Common myeloid progenitor, CD34-positive (primary cell): Measurements from ENCODE around the gene FREM3.

Source experiments
- CTCF ChIA-PET: fragments of 350-600 bp; sonication (Branson Sonifier 250); formaldehyde crosslinking; loops from one replicate; lab custom pipeline; 2021; ENCODE audit warnings: antibody characterized with exemption; lab: Charles Lee
- POLR2A ChIA-PET: fragments of 350-600 bp; sonication (Branson Sonifier 250); formaldehyde crosslinking; loops from one replicate; lab custom pipeline; 2021; ENCODE audit warnings: antibody characterized with exemption; lab: Charles Lee
- DNase-seq, 3 donors: peaks; one replicate each; pipeline versions ENCODE4 v3.0.0 to v3.0.0-alpha.2; 2013
- H3K27ac ChIP-seq, 2 experiments: 1 replicate in 1 of 2; 2 replicates in 1 of 2; pipeline ENCODE4 v1.7.0; 2013; ENCODE audit warnings: inconsistent platforms in 2 of 2, low read length in 2 of 2, mild to moderate bottlenecking in 2 of 2, low read depth in 1 of 2, moderate library complexity in 1 of 2; ENCODE audit not compliant: severe bottlenecking in 2 of 2, insufficient read depth in 1 of 2, poor library complexity in 1 of 2
- H3K27me3 ChIP-seq, 5 experiments: replicated peaks in 2 of 5; 1 replicate in 3 of 5; 2 replicates in 2 of 5; pipeline versions ENCODE4 v1.6.1 to v1.7.0; 2013; ENCODE audit warnings: low read length in 4 of 5, mild to moderate bottlenecking in 2 of 5, moderate library complexity in 2 of 5, inconsistent platforms in 1 of 5; ENCODE audit not compliant: insufficient read depth in 5 of 5, control insufficient read depth in 4 of 5
- H3K36me3 ChIP-seq, 4 experiments: 1 replicate in 2 of 4; 2 replicates in 2 of 4; pipeline versions ENCODE4 v1.6.1 to v1.7.0; 2013; ENCODE audit warnings: low read length in 3 of 4, control low read depth in 1 of 4, mild to moderate bottlenecking in 1 of 4; ENCODE audit not compliant: control insufficient read depth in 4 of 4, insufficient read depth in 4 of 4
- H3K4me1 ChIP-seq, 4 experiments: 1 replicate in 3 of 4; 2 replicates in 1 of 4; pipeline versions ENCODE4 v1.6.1 to v1.7.1; 2013; ENCODE audit warnings: low read length in 3 of 4, mild to moderate bottlenecking in 3 of 4, control low read depth in 1 of 4, inconsistent platforms in 1 of 4, moderate library complexity in 1 of 4; ENCODE audit not compliant: control insufficient read depth in 4 of 4, insufficient read depth in 4 of 4; ENCODE audit errors: control extremely low read depth in 1 of 4
- H3K4me3 ChIP-seq, 7 experiments: 1 replicate in 4 of 7; 2 replicates in 3 of 7; pipeline versions ENCODE4 v1.5.1 to v1.7.0; 2013; ENCODE audit warnings: mild to moderate bottlenecking in 7 of 7, low read length in 6 of 7, moderate library complexity in 6 of 7, inconsistent platforms in 2 of 7, low read depth in 2 of 7, control low read depth in 1 of 7; ENCODE audit not compliant: insufficient read depth in 4 of 7, control insufficient read depth in 1 of 7; ENCODE audit errors: extremely low read depth in 1 of 7
- H3K9me3 ChIP-seq, 5 experiments: 1 replicate in 4 of 5; 2 replicates in 1 of 5; pipeline versions ENCODE4 v1.6.1 to v1.7.1; 2013; ENCODE audit warnings: low read length in 4 of 5, mild to moderate bottlenecking in 2 of 5, inconsistent platforms in 1 of 5, low read depth in 1 of 5, moderate library complexity in 1 of 5; ENCODE audit not compliant: control insufficient read depth in 4 of 5, insufficient read depth in 2 of 5; ENCODE audit errors: control extremely low read depth in 1 of 5
- WGBS: methylation state at CpG from one replicate; pipeline ENCODE4 v1.1.5; 2013; ENCODE audit not compliant: insufficient coverage; 5-methylcytosine and 5-hydroxymethylcytosine counted together

The FREM3 gene

GRCh38 chr4:143641361-143641760 lies 59.1 kb downstream of the FREM3 start:
- POLR2A ChIA-PET, result no interaction called here
- no peak for DNase-seq
- Histone ChIP-seq H3K36me3 (no peaks in the 10 kb centered on the region), H3K27me3 (no peaks in the 10 kb centered on the region), H3K4me3 (no peak overlapping the region), H3K27ac (no peak overlapping the region), H3K9me3 (peaks cover 0 to 10% (median 2%) of the 10 kb centered on the region in 5 experiments), H3K4me1 (no peaks in the 10 kb centered on the region)
- CTCF ChIA-PET, result no interaction called here
- no CpG with 5 or more reads among the region's 1 CpG for WGBS

GRCh38 chr4:143634763-143635162 lies 65.7 kb downstream of the FREM3 start:
- POLR2A ChIA-PET, result no interaction called here
- H3K9me3 ChIP-seq, result no peaks in the 10 kb centered on the region
- H3K36me3 ChIP-seq, result no peaks in the 10 kb centered on the region
- no peak overlapping the region for H3K4me3 ChIP-seq
- no peaks in the 10 kb centered on the region for H3K4me1 ChIP-seq
- peak in 1 of 3 donors; percentile 10 for DNase-seq
- no peaks in the 10 kb centered on the region for H3K27me3 ChIP-seq
- CTCF ChIA-PET, result interaction anchor here (1.4 kb wide), 1 partner anchor 24 kb away, joined by 4 read pairs; no protein-coding TSS in a partner anchor
- H3K27ac ChIP-seq, result no peak overlapping the region

GRCh38 chr4:143633833-143634232 lies 66.6 kb downstream of the FREM3 start:
- Histone ChIP-seq H3K4me3 (no peak overlapping the region), H3K9me3 (no peaks in the 10 kb centered on the region), H3K27me3 (no peaks in the 10 kb centered on the region), H3K4me1 (no peaks in the 10 kb centered on the region), H3K36me3 (no peaks in the 10 kb centered on the region), H3K27ac (no peak overlapping the region)
- POLR2A ChIA-PET, result no interaction called here
- DNase-seq, result no peak
- CTCF ChIA-PET, result interaction anchor here (1.4 kb wide), 1 partner anchor 23 kb away, joined by 4 read pairs; no protein-coding TSS in a partner anchor

GRCh38 chr4:143626134-143626911 lies 74.2 kb downstream of the FREM3 start:
- CTCF ChIA-PET, result no interaction called here

GRCh38 chr4:143625632-143626031 lies 74.8 kb downstream of the FREM3 start:
- POLR2A ChIA-PET, result no interaction called here
- CTCF ChIA-PET, result no interaction called here
- no peaks in the 10 kb centered on the region for H3K27me3 ChIP-seq
- DNase-seq, result no peak
- no peak overlapping the region for H3K4me3 ChIP-seq
- WGBS, result 100% methylated on average over 1 of the region's 4 CpGs
- H3K36me3 ChIP-seq, result no peaks in the 10 kb centered on the region
- no peak overlapping the region for H3K27ac ChIP-seq
- H3K4me1 ChIP-seq, result no peaks in the 10 kb centered on the region
- H3K9me3 ChIP-seq, result peaks cover 0 to 2% (median 0%) of the 10 kb centered on the region in 5 experiments

More at GRCh38 chr4:143626134-143626911, 74.2 kb downstream of the FREM3 start:
- DNase-seq, result no peak
- H3K9me3 ChIP-seq, result peaks cover 0 to 2% (median 0%) of the 10 kb centered on the region in 5 experiments
- H3K4me3 ChIP-seq, result no peak overlapping the region
- WGBS, result 57% methylated on average over 1 of the region's 5 CpGs
- POLR2A ChIA-PET, result no interaction called here
- H3K27ac ChIP-seq, result no peak overlapping the region
- no peaks in the 10 kb centered on the region for H3K27me3 ChIP-seq
- H3K36me3 ChIP-seq, result no peaks in the 10 kb centered on the region
- no peaks in the 10 kb centered on the region for H3K4me1 ChIP-seq

GRCh38 chr4:143623896-143624295 lies 76.6 kb downstream of the FREM3 start:
- POLR2A ChIA-PET, result no interaction called here
- no peak for DNase-seq
- WGBS, result no CpG with 5 or more reads among the region's 3 CpGs
- CTCF ChIA-PET, result interaction anchor here (1.1 kb wide), 1 partner anchor 13 kb away, joined by 3 read pairs; no protein-coding TSS in a partner anchor
- peaks cover 0 to 4% (median 1%) of the 10 kb centered on the region in 4 experiments for H3K4me1 ChIP-seq
- H3K27me3 ChIP-seq, result no peaks in the 10 kb centered on the region
- no peak overlapping the region for H3K27ac ChIP-seq
- H3K36me3 ChIP-seq, result no peaks in the 10 kb centered on the region
- H3K9me3 ChIP-seq, result peaks cover 0 to 2% (median 0%) of the 10 kb centered on the region in 5 experiments
- H3K4me3 ChIP-seq, result no peak overlapping the region

- WGBS, result 36% methylated on average over 1 of the region's 1 CpG
- peaks cover 0 to 8% (median 5%) of the 10 kb centered on the region in 4 experiments for H3K4me1 ChIP-seq
- no peaks in the 10 kb centered on the region for H3K27me3 ChIP-seq
- no peaks in the 10 kb centered on the region for H3K36me3 ChIP-seq
- no peaks in the 10 kb centered on the region for H3K9me3 ChIP-seq
- H3K4me3 ChIP-seq, result no peak overlapping the region
- no peak overlapping the region for H3K27ac ChIP-seq
- CTCF ChIA-PET, result interaction anchor here (1.2 kb wide), 1 partner anchor 9 kb away, joined by 3 read pairs; no protein-coding TSS in a partner anchor
- POLR2A ChIA-PET, result interaction anchor here (0.6 kb wide), 1 partner anchor 1889 kb away, joined by 3 read pairs; no protein-coding TSS in a partner anchor
- peak in 1 of 3 donors; percentile 11 for DNase-seq
Observed at GRCh38 chr4:143618811-143619210, 81.7 kb downstream of the FREM3 start.
